HepG2 (cell line): ENCODE results near the gene SYT8. TPM values are rescaled to one million over a fixed set of nuclear protein-coding genes. Genes with fewer than 3 reads are reported as not detected.
A peak's percentile ranks its signal among the peaks of the same experiment; 100 is the strongest.

Experiments used
- ATF4 ChIP-seq, 2 experiments: fragments of 450-650 bp in 1 of 2; sonication (generic) in 1 of 2; formaldehyde crosslinking; IDR thresholded peaks; 2 replicates each; pipeline versions ENCODE4 v1.5.0 to v1.8.0; 2020 to 2022; ENCODE audit warnings: mild to moderate bottlenecking in 1 of 2, missing genetic modification reagents in 1 of 2
- E2F2 ChIP-seq: sonication (generic); formaldehyde crosslinking; IDR thresholded peaks from 2 replicates; pipeline ENCODE4 v1.4.0; 2020; ENCODE audit warnings: missing genetic modification reagents, borderline replicate concordance
- FOXM1 ChIP-seq: sonication (generic); formaldehyde crosslinking; IDR thresholded peaks from 2 replicates; pipeline ENCODE4 v1.5.0; 2020; ENCODE audit warnings: missing genetic modification reagents
- HBP1 ChIP-seq: IDR thresholded peaks from 2 replicates; pipeline ENCODE4 v1.6.1; 2016; ENCODE audit warnings: low read depth, control low read depth
- HDAC6 ChIP-seq: fragments of 200-600 bp; sonication (generic); IDR thresholded peaks from 2 replicates; pipeline ENCODE4 v1.7.0; 2017; ENCODE audit warnings: mild to moderate bottlenecking, antibody characterized with exemption, low read length, low read depth
- HNF1A ChIP-seq, 2 experiments: sonication (generic) in 1 of 2; formaldehyde crosslinking in 1 of 2; IDR thresholded peaks; 2 replicates each; pipeline versions ENCODE4 v1.4.0 to v1.6.1; 2016 to 2020; ENCODE audit warnings: borderline replicate concordance in 1 of 2, low read depth in 1 of 2, mild to moderate bottlenecking in 1 of 2, missing genetic modification reagents in 1 of 2
- IKZF4 ChIP-seq: sonication (generic); formaldehyde crosslinking; IDR thresholded peaks from 2 replicates; pipeline ENCODE4 v1.5.1; 2020; ENCODE audit warnings: borderline replicate concordance, mild to moderate bottlenecking, low read depth, missing genetic modification reagents; ENCODE audit errors: not compliant biosample characterization
- MXI1 ChIP-seq: IDR thresholded peaks from 3 replicates; pipeline ENCODE4 v1.6.1; 2012; ENCODE audit warnings: low read depth, low read length, inconsistent platforms, borderline replicate concordance
- PATZ1 ChIP-seq: sonication (generic); formaldehyde crosslinking; IDR thresholded peaks from 2 replicates; pipeline ENCODE4 v1.4.0; 2020; ENCODE audit warnings: missing genetic modification reagents
- PHF20 ChIP-seq: sonication (generic); formaldehyde crosslinking; IDR thresholded peaks from 2 replicates; pipeline ENCODE4 v1.5.0; 2020; ENCODE audit warnings: mild to moderate bottlenecking, missing genetic modification reagents
- PHF8 ChIP-seq: sonication (generic); formaldehyde crosslinking; IDR thresholded peaks from 2 replicates; pipeline ENCODE4 v1.5.0; 2020; ENCODE audit warnings: missing genetic modification reagents
- YEATS2 ChIP-seq: sonication (generic); formaldehyde crosslinking; IDR thresholded peaks from 2 replicates; pipeline ENCODE4 v1.4.0; 2020; ENCODE audit warnings: missing genetic modification reagents, borderline replicate concordance
- ZNF33B ChIP-seq: sonication (generic); formaldehyde crosslinking; IDR thresholded peaks from 2 replicates; pipeline ENCODE4 v1.5.1; 2020; ENCODE audit warnings: mild to moderate bottlenecking, missing genetic modification reagents
- polyA plus RNA-seq, 8 experiments: library from polyadenylated mRNA; depleted of rRNA in 3 of 8; stranded (reverse) in 7 of 8; unstranded in 1 of 8; fragments of >200 nt; fragmentation: Illumina TruSeq in 4 of 8; extraction: Trizol in 4 of 8; gene quantifications; 2 replicates each; pipeline versions ENCODE4 v1.2.1 to v1.2.3, GENCODE V29; 2011 to 2016; ENCODE audit warnings: low read depth in 4 of 8, missing spikeins in 1 of 8, mixed read lengths in 1 of 8; ENCODE audit not compliant: insufficient read depth in 1 of 8
- total RNA-seq, 5 experiments: library from RNA; depleted of rRNA; stranded (reverse); fragments of >200 nt; fragmentation: Illumina TruSeq; extraction: Trizol; gene quantifications; 2 replicates each; pipeline ENCODE4 v1.2.3, GENCODE V29; 2016; ENCODE audit warnings: low read depth in 1 of 5
- TF ChIP-seq, protein P1 (sequence below): sonication (generic); formaldehyde crosslinking; IDR thresholded peaks from 2 replicates; pipeline ENCODE4 v1.9.0; 2021; ENCODE audit warnings: missing genetic modification reagents, mild to moderate bottlenecking, borderline replicate concordance

SYT8 gene
- total and polyA plus RNA-seq, 2 of the 13 experiments (the other 11 are each of a cell fraction or from before 2014, with no cell fraction given), result 0.60 to 2.3 TPM

GRCh38 chr11:1830322-1831223 is 4.2 kb upstream of the SYT8 start (continued):
- TF ChIP-seq, protein P1, sequence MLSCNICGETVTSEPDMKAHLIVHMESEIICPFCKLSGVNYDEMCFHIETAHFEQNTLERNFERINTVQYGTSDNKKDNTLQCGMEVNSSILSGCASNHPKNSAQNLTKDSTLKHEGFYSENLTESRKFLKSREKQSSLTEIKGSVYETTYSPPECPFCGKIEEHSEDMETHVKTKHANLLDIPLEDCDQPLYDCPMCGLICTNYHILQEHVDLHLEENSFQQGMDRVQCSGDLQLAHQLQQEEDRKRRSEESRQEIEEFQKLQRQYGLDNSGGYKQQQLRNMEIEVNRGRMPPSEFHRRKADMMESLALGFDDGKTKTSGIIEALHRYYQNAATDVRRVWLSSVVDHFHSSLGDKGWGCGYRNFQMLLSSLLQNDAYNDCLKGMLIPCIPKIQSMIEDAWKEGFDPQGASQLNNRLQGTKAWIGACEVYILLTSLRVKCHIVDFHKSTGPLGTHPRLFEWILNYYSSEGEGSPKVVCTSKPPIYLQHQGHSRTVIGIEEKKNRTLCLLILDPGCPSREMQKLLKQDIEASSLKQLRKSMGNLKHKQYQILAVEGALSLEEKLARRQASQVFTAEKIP, result no peak
- TF ChIP-seq ATF4 (CRISPR knock-in tag; IDR thresholded peaks at IDR 0.05) (no peak), HBP1 (no peak), PATZ1 (CRISPR knock-in tag) (peak; percentile 68), IKZF4 (CRISPR knock-in tag) (peak; percentile 52), E2F2 (CRISPR knock-in tag) (no peak; the same call in 1 of the 2 replicates), MXI1 (no peak), ZNF33B (CRISPR knock-in tag) (0 out of 2 replicates have a peak, but pooled peaks have one; percentile 68), PHF20 (CRISPR knock-in tag) (no peak), PHF8 (CRISPR knock-in tag) (peak; percentile 67; the same call in 1 of the 2 replicates), HNF1A (IDR thresholded peaks at IDR 0.05; ENCODE audit: low read depth) (peak; percentile 94), HNF1A (CRISPR knock-in tag; IDR thresholded peaks at IDR 0.05; ENCODE audit: borderline replicate concordance) (peak; percentile 98), FOXM1 (no peak), YEATS2 (CRISPR knock-in tag) (no peak; the same call in 1 of the 2 replicates), HDAC6 (no peak)
